Calu3 (cell line): ENCODE data around the gene NCF4. TPM values are rescaled to one million over a fixed set of nuclear protein-coding genes. Genes with fewer than 3 reads are reported as not detected.

ENCODE experiments used
- BruUV-seq: library from RNA; stranded (reverse); fragments of 400-500 nt; replicated peaks from 2 replicates; lab custom pipeline; 2021; lab: Mats Ljungman, UMichigan
- CTCF ChIA-PET: fragments of 300-600 bp; sonication (Branson Sonifier 250); formaldehyde crosslinking; loops from one replicate; lab custom pipeline; 2022; ENCODE audit warnings: antibody characterized with exemption; lab: Charles Lee
- DNase-seq: peaks from one replicate; pipeline ENCODE4 v3.0.0; 2022
- H3K27ac Mint-ChIP-seq: one replicate; pipeline ENCODE4 v1.8.0; 2022; ENCODE audit warnings: mixed read lengths; ENCODE audit not compliant: unreplicated experiment
- H3K27me3 Mint-ChIP-seq: one replicate; pipeline ENCODE4 v1.8.0; 2022; ENCODE audit warnings: mixed read lengths; ENCODE audit not compliant: unreplicated experiment
- H3K36me3 Mint-ChIP-seq: one replicate; pipeline ENCODE4 v1.8.0; 2022; ENCODE audit warnings: mild to moderate bottlenecking, moderate library complexity, mixed read lengths; ENCODE audit not compliant: insufficient read depth, unreplicated experiment
- H3K4me1 Mint-ChIP-seq: one replicate; pipeline ENCODE4 v1.8.0; 2022; ENCODE audit warnings: mild to moderate bottlenecking, low read depth, mixed read lengths; ENCODE audit not compliant: unreplicated experiment
- H3K4me3 Mint-ChIP-seq: one replicate; pipeline ENCODE4 v1.8.0; 2022; ENCODE audit warnings: mild to moderate bottlenecking, low read depth, moderate library complexity, mixed read lengths; ENCODE audit not compliant: unreplicated experiment
- H3K9me3 Mint-ChIP-seq: one replicate; pipeline ENCODE4 v1.8.0; 2022; ENCODE audit warnings: low read depth, mixed read lengths; ENCODE audit not compliant: unreplicated experiment
- CTCF ChIP-seq: fragments of 200-600 bp; IDR thresholded peaks from one replicate; pipeline ENCODE4 v1.8.0; 2022; ENCODE audit warnings: antibody characterized with exemption; ENCODE audit not compliant: unreplicated experiment
- intact Hi-C: fragments of 100-400 bp; cut with micrococcal nuclease; formaldehyde crosslinking; loops from one replicate; pipeline ENCODE4 v1.10.0; 2022; ENCODE audit not compliant: unreplicated experiment
- total RNA-seq: library from RNA; stranded (reverse); gene quantifications from 2 replicates; pipeline ENCODE4 v1.2.3, GENCODE V29; 2022

Gene NCF4
- total RNA-seq, 1 experiment from 2014 or later: not detected

GRCh38 chr22:36887162-36887561 is 26.4 kb downstream of the NCF4 start:
- no peak overlapping the region for H3K27ac Mint-ChIP-seq
- no peak for DNase-seq
- no peaks in the 10 kb centered on the region for H3K36me3 Mint-ChIP-seq
- CTCF ChIA-PET: no interaction called here
- BruUV-seq: no TSS peak
- H3K4me1 Mint-ChIP-seq: no peaks in the 10 kb centered on the region
- no peak for TF ChIP-seq CTCF
- no peaks in the 10 kb centered on the region for H3K9me3 Mint-ChIP-seq
- H3K27me3 Mint-ChIP-seq: peaks cover 38% of the 10 kb centered on the region
- no peak overlapping the region for H3K4me3 Mint-ChIP-seq
- intact Hi-C loops: no loop called here

GRCh38 chr22:36891646-36892045 is 30.8 kb downstream of the NCF4 start:
- Mint-ChIP-seq H3K4me1 (no peaks in the 10 kb centered on the region), H3K9me3 (peaks cover 8% of the 10 kb centered on the region), H3K27me3 (peaks cover 70% of the 10 kb centered on the region), H3K27ac (no peak overlapping the region), H3K36me3 (no peaks in the 10 kb centered on the region), H3K4me3 (no peak overlapping the region)
- no peak for DNase-seq
- intact Hi-C loops: no loop called here
- no TSS peak for BruUV-seq
- CTCF ChIA-PET: no interaction called here
- no peak for TF ChIP-seq CTCF

GRCh38 chr22:36892292-36892691 is 31.5 kb downstream of the NCF4 start:
- H3K4me1 Mint-ChIP-seq: no peaks in the 10 kb centered on the region
- peaks cover 71% of the 10 kb centered on the region for H3K27me3 Mint-ChIP-seq
- peaks cover 8% of the 10 kb centered on the region for H3K9me3 Mint-ChIP-seq
- CTCF ChIA-PET: no interaction called here
- no peak overlapping the region for H3K27ac Mint-ChIP-seq
- BruUV-seq: no TSS peak
- intact Hi-C loops: no loop called here
- no peak for DNase-seq
- H3K4me3 Mint-ChIP-seq: no peak overlapping the region
- H3K36me3 Mint-ChIP-seq: no peaks in the 10 kb centered on the region
- no peak for TF ChIP-seq CTCF

- CTCF ChIA-PET: interaction anchor here (0.5 to 1.1 kb wide), 2 partner anchors 9 to 101 kb away, joined by 5 to 6 read pairs; no protein-coding TSS in a partner anchor
- H3K27ac Mint-ChIP-seq: no peak overlapping the region
- no peak for DNase-seq
- H3K27me3 Mint-ChIP-seq: peaks cover 71% of the 10 kb centered on the region
- no peak overlapping the region for H3K4me3 Mint-ChIP-seq
- no peaks in the 10 kb centered on the region for H3K36me3 Mint-ChIP-seq
- no peak for TF ChIP-seq CTCF
- no peaks in the 10 kb centered on the region for H3K4me1 Mint-ChIP-seq
- no TSS peak for BruUV-seq
- peaks cover 8% of the 10 kb centered on the region for H3K9me3 Mint-ChIP-seq
- intact Hi-C loops: no loop called here
Measured at GRCh38 chr22:36893262-36893661, 32.5 kb downstream of the NCF4 start.
